OCI-LY7 (cell line): Measurements from ENCODE around the gene TNFAIP1.

Source experiments
- EZH2phosphoT487 ChIP-seq: fragments of 200-600 bp; sonication (generic); IDR thresholded peaks from 2 replicates; pipeline ENCODE4 v1.6.1; 2018; ENCODE audit warnings: low read depth, borderline replicate concordance, mild to moderate bottlenecking, mixed run types, antibody characterized with exemption, low read length, moderate library complexity, mixed read lengths
- TF ChIP-seq, protein P1 (sequence below): fragments of 200-600 bp; sonication (generic); conservative IDR thresholded peaks from 2 replicates; pipeline ENCODE4 v1.5.1; 2014; ENCODE audit warnings: mild to moderate bottlenecking, antibody characterized with exemption, low read length, moderate library complexity, mixed read lengths

DNA sequence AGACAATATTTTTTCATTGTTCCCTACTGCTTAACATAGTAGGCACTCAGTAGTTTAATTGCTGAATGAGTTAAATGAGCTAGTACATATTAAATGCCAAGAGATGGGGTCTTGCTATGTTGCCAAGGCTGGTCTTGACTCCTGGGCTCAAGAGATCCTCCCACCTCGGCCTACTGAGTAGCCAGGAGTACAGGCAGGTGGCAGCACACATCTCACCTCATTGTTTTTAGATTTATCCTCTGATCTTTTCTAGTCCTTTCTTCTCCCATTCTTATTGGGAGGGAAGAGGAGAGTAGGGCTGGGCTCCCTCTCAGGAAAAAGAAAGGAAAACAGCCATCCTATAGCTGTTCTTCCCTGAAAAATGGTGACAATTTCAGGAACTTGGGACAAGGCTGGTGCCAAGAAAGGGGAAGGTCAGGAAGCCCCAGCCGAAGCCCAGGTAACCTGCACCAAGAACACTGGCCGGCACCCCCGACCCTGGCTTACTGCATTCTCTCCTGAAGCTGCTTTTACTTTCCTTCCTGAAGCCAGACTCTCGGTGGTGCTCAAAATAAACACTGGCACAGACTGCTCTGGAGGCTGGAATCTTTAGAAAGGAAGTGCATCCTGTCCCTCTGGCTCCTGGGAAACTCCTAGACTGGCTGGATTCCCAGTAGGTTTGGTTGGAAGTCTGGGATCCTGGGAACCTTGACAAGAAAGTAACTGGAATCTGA lies 2.7 kb downstream of the TNFAIP1 start:
- TF ChIP-seq, protein P1, sequence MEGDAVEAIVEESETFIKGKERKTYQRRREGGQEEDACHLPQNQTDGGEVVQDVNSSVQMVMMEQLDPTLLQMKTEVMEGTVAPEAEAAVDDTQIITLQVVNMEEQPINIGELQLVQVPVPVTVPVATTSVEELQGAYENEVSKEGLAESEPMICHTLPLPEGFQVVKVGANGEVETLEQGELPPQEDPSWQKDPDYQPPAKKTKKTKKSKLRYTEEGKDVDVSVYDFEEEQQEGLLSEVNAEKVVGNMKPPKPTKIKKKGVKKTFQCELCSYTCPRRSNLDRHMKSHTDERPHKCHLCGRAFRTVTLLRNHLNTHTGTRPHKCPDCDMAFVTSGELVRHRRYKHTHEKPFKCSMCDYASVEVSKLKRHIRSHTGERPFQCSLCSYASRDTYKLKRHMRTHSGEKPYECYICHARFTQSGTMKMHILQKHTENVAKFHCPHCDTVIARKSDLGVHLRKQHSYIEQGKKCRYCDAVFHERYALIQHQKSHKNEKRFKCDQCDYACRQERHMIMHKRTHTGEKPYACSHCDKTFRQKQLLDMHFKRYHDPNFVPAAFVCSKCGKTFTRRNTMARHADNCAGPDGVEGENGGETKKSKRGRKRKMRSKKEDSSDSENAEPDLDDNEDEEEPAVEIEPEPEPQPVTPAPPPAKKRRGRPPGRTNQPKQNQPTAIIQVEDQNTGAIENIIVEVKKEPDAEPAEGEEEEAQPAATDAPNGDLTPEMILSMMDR, result peak; percentile 40
- no peak for TF ChIP-seq EZH2phosphoT487
